ENCODE data around the gene SCFD2. TPM values are rescaled to one million over a fixed set of nuclear protein-coding genes. Genes with fewer than 3 reads are reported as not detected.

The SCFD2 gene
- total RNA-seq, 1 donor = 24.2 TPM

DNA sequence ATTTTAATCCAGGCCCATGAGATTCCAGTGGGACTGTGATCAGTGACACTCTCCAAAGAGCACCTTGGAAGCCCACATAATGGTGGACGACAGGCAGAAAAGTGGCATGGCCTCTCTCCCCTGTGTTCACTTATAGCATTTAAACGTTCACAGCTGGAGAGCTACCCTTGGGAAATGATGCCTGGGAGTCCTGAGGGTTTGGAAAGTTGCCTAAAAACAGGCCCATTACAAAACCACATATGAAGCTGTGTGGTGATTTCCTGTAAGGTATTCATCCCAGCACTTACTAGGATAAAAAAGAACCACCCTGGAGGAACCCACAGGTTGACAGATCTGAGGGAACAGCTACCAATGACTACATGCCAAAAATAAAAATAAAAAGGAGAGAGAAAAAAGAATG, 310.6 kb downstream of the SCFD2 start:
- peak; percentile 10 for DNase-seq (ENCODE audit: insufficient read length, low spot score, missing footprints)
- H3K9me3 ChIP-seq (ENCODE audit: low read depth, low read length) = no peaks in the 10 kb centered on the region
- peaks cover 14% of the 10 kb centered on the region for H3K4me1 ChIP-seq (ENCODE audit: insufficient read depth, low read length)
- H3K4me2 ChIP-seq (ENCODE audit: insufficient read depth, low read length) = no peak overlapping the region
- H4K20me1 ChIP-seq (ENCODE audit: insufficient read depth, low read length) = no peaks in the 10 kb centered on the region
- TF ChIP-seq, protein P1, sequence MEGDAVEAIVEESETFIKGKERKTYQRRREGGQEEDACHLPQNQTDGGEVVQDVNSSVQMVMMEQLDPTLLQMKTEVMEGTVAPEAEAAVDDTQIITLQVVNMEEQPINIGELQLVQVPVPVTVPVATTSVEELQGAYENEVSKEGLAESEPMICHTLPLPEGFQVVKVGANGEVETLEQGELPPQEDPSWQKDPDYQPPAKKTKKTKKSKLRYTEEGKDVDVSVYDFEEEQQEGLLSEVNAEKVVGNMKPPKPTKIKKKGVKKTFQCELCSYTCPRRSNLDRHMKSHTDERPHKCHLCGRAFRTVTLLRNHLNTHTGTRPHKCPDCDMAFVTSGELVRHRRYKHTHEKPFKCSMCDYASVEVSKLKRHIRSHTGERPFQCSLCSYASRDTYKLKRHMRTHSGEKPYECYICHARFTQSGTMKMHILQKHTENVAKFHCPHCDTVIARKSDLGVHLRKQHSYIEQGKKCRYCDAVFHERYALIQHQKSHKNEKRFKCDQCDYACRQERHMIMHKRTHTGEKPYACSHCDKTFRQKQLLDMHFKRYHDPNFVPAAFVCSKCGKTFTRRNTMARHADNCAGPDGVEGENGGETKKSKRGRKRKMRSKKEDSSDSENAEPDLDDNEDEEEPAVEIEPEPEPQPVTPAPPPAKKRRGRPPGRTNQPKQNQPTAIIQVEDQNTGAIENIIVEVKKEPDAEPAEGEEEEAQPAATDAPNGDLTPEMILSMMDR (IDR thresholded peaks at IDR 0.05; ENCODE audit: extremely low read depth, low read depth, low read length) = no peak
- H2AFZ ChIP-seq (ENCODE audit: low read length) = no peak overlapping the region
- H3K27me3 ChIP-seq (ENCODE audit: insufficient read depth, low read length) = no peaks in the 10 kb centered on the region
- H3K36me3 ChIP-seq (ENCODE audit: insufficient read depth, low read length) = no peaks in the 10 kb centered on the region
- no peak overlapping the region for H3K27ac ChIP-seq (ENCODE audit: low read depth, low read length)
- H3K4me3 ChIP-seq (ENCODE audit: insufficient read depth, low read length) = no peak overlapping the region
- H3K79me2 ChIP-seq (ENCODE audit: insufficient read depth, low read length) = no peaks in the 10 kb centered on the region

DNA sequence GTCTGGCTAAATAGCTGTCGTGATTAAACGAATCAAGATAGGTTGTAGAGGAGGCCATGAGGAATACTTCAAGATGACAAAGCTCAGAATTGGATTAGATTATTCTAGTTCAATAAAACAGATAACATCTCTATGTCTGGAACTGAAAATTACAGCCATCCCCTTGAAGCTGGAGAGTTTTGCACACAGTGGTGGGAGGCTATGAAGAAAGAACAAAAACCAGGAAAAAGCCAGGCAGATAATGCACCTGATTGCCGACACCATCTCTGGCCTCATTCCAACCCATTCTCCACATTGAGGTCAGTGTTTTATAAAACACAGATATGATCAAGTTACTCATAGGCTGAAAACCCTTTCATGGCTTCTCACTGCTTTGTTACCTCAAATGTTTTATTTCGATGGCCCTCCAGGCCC, 315.5 kb downstream of the SCFD2 start:
- H2AFZ ChIP-seq (ENCODE audit: low read length) = no peak overlapping the region
- H3K36me3 ChIP-seq (ENCODE audit: insufficient read depth, low read length) = no peaks in the 10 kb centered on the region
- no peak overlapping the region for H3K27ac ChIP-seq (ENCODE audit: low read depth, low read length)
- H4K20me1 ChIP-seq (ENCODE audit: insufficient read depth, low read length) = no peaks in the 10 kb centered on the region
- no peaks in the 10 kb centered on the region for H3K79me2 ChIP-seq (ENCODE audit: insufficient read depth, low read length)
- H3K4me1 ChIP-seq (ENCODE audit: insufficient read depth, low read length) = peaks cover 4% of the 10 kb centered on the region
- no peaks in the 10 kb centered on the region for H3K9me3 ChIP-seq (ENCODE audit: low read depth, low read length)
- H3K4me3 ChIP-seq (ENCODE audit: insufficient read depth, low read length) = no peak overlapping the region
- H3K27me3 ChIP-seq (ENCODE audit: insufficient read depth, low read length) = no peaks in the 10 kb centered on the region
- TF ChIP-seq, protein P1 (IDR thresholded peaks at IDR 0.05; ENCODE audit: extremely low read depth, low read depth, low read length) = no peak
- no peak for DNase-seq (ENCODE audit: insufficient read length, low spot score, missing footprints)
- H3K4me2 ChIP-seq (ENCODE audit: insufficient read depth, low read length) = no peak overlapping the region

DNA sequence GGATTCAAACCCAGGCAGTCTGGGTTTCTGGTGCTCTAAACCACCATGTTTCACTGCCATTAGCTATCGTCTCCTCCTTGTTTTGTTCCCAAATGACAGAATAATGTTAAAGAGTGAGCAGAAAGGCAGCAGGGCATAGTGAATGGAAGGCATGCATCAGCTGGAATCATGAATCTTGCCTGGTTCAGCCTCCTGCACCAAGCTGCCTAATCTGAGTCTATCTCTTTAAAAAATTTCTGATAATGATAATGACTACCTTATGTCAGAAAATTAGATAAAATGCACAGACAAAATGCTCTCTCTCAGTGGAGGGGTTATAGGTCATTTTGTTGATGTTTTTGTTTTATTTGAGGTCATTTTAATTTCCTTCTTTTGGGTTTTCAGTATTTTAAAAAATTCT, 316.3 kb downstream of the SCFD2 start:
- H3K4me3 ChIP-seq (ENCODE audit: insufficient read depth, low read length) = no peak overlapping the region
- H3K4me2 ChIP-seq (ENCODE audit: insufficient read depth, low read length) = no peak overlapping the region
- TF ChIP-seq, protein P1 (IDR thresholded peaks at IDR 0.05; ENCODE audit: extremely low read depth, low read depth, low read length) = no peak
- H3K79me2 ChIP-seq (ENCODE audit: insufficient read depth, low read length) = no peaks in the 10 kb centered on the region
- H3K4me1 ChIP-seq (ENCODE audit: insufficient read depth, low read length) = no peaks in the 10 kb centered on the region
- H2AFZ ChIP-seq (ENCODE audit: low read length) = no peak overlapping the region
- no peak for DNase-seq (ENCODE audit: insufficient read length, low spot score, missing footprints)
- H3K27ac ChIP-seq (ENCODE audit: low read depth, low read length) = no peak overlapping the region
- H3K9me3 ChIP-seq (ENCODE audit: low read depth, low read length) = no peaks in the 10 kb centered on the region
- no peaks in the 10 kb centered on the region for H4K20me1 ChIP-seq (ENCODE audit: insufficient read depth, low read length)
- H3K36me3 ChIP-seq (ENCODE audit: insufficient read depth, low read length) = no peaks in the 10 kb centered on the region
- no peaks in the 10 kb centered on the region for H3K27me3 ChIP-seq (ENCODE audit: insufficient read depth, low read length)

DNA sequence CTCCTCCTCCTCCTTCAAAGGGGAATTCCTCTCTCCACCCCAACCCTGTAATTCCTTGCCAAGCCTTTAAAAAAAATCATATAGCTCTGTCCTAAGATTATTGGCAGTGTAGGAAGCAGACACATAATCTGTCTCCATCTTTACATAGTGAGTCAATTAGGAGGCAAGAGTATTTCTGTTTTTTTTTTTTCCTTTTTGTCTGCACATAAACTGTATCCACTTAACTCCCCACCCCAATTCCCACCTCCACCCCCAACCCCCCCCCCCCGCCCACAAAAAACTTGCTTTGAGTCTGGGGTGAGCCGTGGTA, 321.3 kb downstream of the SCFD2 start:
- TF ChIP-seq, protein P1 (IDR thresholded peaks at IDR 0.05; ENCODE audit: extremely low read depth, low read depth, low read length) = no peak

More for the DNA sequence above, 321.3 kb downstream of the SCFD2 start:
- peak; percentile 3 for DNase-seq (ENCODE audit: insufficient read length, low spot score, missing footprints)
- Histone ChIP-seq H3K4me3 (ENCODE audit: insufficient read depth, low read length) (no peak overlapping the region), H3K4me2 (ENCODE audit: insufficient read depth, low read length) (no peak overlapping the region), H2AFZ (ENCODE audit: low read length) (no peak overlapping the region), H3K27ac (ENCODE audit: low read depth, low read length) (no peak overlapping the region), H3K36me3 (ENCODE audit: insufficient read depth, low read length) (no peaks in the 10 kb centered on the region), H3K4me1 (ENCODE audit: insufficient read depth, low read length) (no peaks in the 10 kb centered on the region), H3K27me3 (ENCODE audit: insufficient read depth, low read length) (no peaks in the 10 kb centered on the region), H3K9me3 (ENCODE audit: low read depth, low read length) (no peaks in the 10 kb centered on the region), H4K20me1 (ENCODE audit: insufficient read depth, low read length) (no peaks in the 10 kb centered on the region), H3K79me2 (ENCODE audit: insufficient read depth, low read length) (no peaks in the 10 kb centered on the region)

All from osteoblast (primary cell).